ENCODE results near the gene ARGLU1. TPM values are rescaled to one million over a fixed set of nuclear protein-coding genes. Genes with fewer than 3 reads are reported as not detected.

ARGLU1 gene
- total RNA-seq, 1 experiment from 2014 or later, result 115 TPM

DNA sequence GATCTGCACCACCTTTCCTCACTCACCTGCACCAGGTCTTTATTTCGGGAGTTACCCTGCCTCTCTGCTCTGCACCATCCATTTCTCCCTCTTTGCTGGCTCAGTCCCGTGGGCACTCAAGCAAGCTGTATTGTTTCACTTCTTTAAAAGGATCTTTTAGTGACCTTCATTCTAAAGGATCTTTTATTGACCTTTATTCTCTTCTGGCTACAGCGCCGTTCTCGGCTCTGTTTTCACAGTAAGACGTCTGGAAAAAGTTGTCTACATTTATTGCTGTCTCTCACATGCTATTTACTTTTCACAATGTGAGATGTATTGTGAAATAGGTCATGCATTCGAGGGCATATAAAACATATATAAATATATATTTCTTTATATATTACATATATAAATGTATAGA lies 35.6 kb upstream of the ARGLU1 start:
- no peak for ATAC-seq
- H3K4me1 Mint-ChIP-seq, result no peaks in the 10 kb centered on the region
- no peaks in the 10 kb centered on the region for H3K36me3 Mint-ChIP-seq
- ChIA-PET POLR2A (no interaction called here), CTCF (no interaction called here)
- no peak overlapping the region for H3K4me3 Mint-ChIP-seq
- peaks cover 10% of the 10 kb centered on the region for H3K9me3 Mint-ChIP-seq
- no peak for TF ChIP-seq CREM (CRISPR knock-in tag; IDR thresholded peaks at IDR 0.05)
- TF ChIP-seq IRF2 (CRISPR knock-in tag; IDR thresholded peaks at IDR 0.05; ENCODE audit: borderline replicate concordance, low read depth), result no peak
- no peak for TF ChIP-seq TP53 (CRISPR knock-in tag; IDR thresholded peaks at IDR 0.05)
- TF ChIP-seq ATF1 (CRISPR knock-in tag; IDR thresholded peaks at IDR 0.05), result no peak
- TF ChIP-seq ARID4B (CRISPR knock-in tag; IDR thresholded peaks at IDR 0.05; ENCODE audit: borderline replicate concordance), result no peak
- TF ChIP-seq ATF2 (CRISPR knock-in tag; IDR thresholded peaks at IDR 0.05; ENCODE audit: borderline replicate concordance, low read depth), result no peak
- no peak for TF ChIP-seq CBFB (CRISPR knock-in tag; IDR thresholded peaks at IDR 0.05; ENCODE audit: low read depth)
- TF ChIP-seq, protein P1, sequence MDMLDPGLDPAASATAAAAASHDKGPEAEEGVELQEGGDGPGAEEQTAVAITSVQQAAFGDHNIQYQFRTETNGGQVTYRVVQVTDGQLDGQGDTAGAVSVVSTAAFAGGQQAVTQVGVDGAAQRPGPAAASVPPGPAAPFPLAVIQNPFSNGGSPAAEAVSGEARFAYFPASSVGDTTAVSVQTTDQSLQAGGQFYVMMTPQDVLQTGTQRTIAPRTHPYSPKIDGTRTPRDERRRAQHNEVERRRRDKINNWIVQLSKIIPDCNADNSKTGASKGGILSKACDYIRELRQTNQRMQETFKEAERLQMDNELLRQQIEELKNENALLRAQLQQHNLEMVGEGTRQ (CRISPR knock-in tag; IDR thresholded peaks at IDR 0.05), result no peak
- TF ChIP-seq RELA (CRISPR knock-in tag; IDR thresholded peaks at IDR 0.05; ENCODE audit: borderline replicate concordance), result no peak
- DNase-seq (ENCODE audit: low spot score), result no peak
- H3K27me3 Mint-ChIP-seq (ENCODE audit: low read depth), result no peaks in the 10 kb centered on the region
- no peak overlapping the region for H3K27ac Mint-ChIP-seq

DNA sequence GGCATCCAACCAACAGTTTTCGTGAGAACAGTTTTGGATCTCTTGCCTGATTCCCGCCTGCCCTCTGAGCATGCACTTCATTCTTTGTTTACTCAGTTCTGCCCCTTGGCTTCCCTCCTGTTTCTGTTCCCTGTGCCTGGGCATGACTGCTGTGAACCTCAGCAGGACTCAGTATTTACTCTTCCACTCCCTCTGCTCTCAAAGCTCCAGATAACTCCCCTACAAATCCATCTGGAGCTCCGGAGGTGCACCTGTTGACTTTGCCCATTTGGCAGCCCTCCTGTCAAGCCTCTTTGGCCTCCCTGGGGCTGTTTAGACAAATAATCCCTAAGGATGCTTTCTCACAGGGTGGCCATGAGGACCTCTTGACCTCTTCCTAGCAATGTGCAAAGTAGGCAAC lies 34.2 kb upstream of the ARGLU1 start:
- ChIA-PET POLR2A (no interaction called here), CTCF (no interaction called here)
- DNase-seq (ENCODE audit: low spot score) (no peak), ATAC-seq (no peak)
- H3K4me1 Mint-ChIP-seq, result no peaks in the 10 kb centered on the region
- no peak overlapping the region for H3K4me3 Mint-ChIP-seq
- H3K36me3 Mint-ChIP-seq, result no peaks in the 10 kb centered on the region
- no peaks in the 10 kb centered on the region for H3K27me3 Mint-ChIP-seq (ENCODE audit: low read depth)
- H3K27ac Mint-ChIP-seq, result no peak overlapping the region
- peaks cover 10% of the 10 kb centered on the region for H3K9me3 Mint-ChIP-seq
- TF ChIP-seq GRHL2 (CRISPR knock-in tag; IDR thresholded peaks at IDR 0.05; ENCODE audit: insufficient replicate concordance, severe bottlenecking) (no peak), JUN (CRISPR knock-in tag; IDR thresholded peaks at IDR 0.05) (no peak), NR2C2 (CRISPR knock-in tag; IDR thresholded peaks at IDR 0.05) (no peak), GTF2I (CRISPR knock-in tag; conservative IDR thresholded peaks at IDR 0.05) (no peak), JAZF1 (CRISPR knock-in tag; IDR thresholded peaks at IDR 0.05) (no peak), ATF2 (CRISPR knock-in tag; IDR thresholded peaks at IDR 0.05; ENCODE audit: borderline replicate concordance, low read depth) (no peak), SMAD3 (CRISPR knock-in tag; IDR thresholded peaks at IDR 0.05; ENCODE audit: borderline replicate concordance) (no peak), FOXP4 (CRISPR knock-in tag; IDR thresholded peaks at IDR 0.05) (no peak)
- TF ChIP-seq, protein P1 (CRISPR knock-in tag; IDR thresholded peaks at IDR 0.05), result no peak
- TF ChIP-seq, protein P2, sequence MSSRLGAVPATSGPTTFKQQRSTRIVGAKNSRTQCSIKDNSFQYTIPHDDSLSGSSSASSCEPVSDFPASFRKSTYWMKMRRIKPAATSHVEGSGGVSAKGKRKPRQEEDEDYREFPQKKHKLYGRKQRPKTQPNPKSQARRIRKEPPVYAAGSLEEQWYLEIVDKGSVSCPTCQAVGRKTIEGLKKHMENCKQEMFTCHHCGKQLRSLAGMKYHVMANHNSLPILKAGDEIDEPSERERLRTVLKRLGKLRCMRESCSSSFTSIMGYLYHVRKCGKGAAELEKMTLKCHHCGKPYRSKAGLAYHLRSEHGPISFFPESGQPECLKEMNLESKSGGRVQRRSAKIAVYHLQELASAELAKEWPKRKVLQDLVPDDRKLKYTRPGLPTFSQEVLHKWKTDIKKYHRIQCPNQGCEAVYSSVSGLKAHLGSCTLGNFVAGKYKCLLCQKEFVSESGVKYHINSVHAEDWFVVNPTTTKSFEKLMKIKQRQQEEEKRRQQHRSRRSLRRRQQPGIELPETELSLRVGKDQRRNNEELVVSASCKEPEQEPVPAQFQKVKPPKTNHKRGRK (CRISPR knock-in tag; IDR thresholded peaks at IDR 0.05; ENCODE audit: borderline replicate concordance), result no peak
- TF ChIP-seq, protein P3, sequence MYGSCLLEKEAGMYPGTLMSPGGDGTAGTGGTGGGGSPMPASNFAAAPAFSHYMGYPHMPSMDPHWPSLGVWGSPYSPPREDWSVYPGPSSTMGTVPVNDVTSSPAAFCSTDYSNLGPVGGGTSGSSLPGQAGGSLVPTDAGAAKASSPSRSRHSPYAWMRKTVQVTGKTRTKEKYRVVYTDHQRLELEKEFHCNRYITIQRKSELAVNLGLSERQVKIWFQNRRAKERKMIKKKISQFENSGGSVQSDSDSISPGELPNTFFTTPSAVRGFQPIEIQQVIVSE (CRISPR knock-in tag; IDR thresholded peaks at IDR 0.05; ENCODE audit: borderline replicate concordance), result no peak
- TF ChIP-seq, protein P4, sequence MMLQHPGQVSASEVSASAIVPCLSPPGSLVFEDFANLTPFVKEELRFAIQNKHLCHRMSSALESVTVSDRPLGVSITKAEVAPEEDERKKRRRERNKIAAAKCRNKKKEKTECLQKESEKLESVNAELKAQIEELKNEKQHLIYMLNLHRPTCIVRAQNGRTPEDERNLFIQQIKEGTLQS (CRISPR knock-in tag; conservative IDR thresholded peaks at IDR 0.05), result no peak
- TF ChIP-seq, protein P5, sequence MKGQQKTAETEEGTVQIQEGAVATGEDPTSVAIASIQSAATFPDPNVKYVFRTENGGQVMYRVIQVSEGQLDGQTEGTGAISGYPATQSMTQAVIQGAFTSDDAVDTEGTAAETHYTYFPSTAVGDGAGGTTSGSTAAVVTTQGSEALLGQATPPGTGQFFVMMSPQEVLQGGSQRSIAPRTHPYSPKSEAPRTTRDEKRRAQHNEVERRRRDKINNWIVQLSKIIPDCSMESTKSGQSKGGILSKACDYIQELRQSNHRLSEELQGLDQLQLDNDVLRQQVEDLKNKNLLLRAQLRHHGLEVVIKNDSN (CRISPR knock-in tag; IDR thresholded peaks at IDR 0.05), result no peak

Measured in WTC11 (cell line).